Fibroblast of lung (primary cell): ENCODE measurements around the gene TIMM50.

ENCODE experiments used
- CTCF ChIP-seq, 2 donors: IDR thresholded peaks in 1 of 2; conservative IDR thresholded peaks in 1 of 2; 1 replicate in 1 of 2; 2 replicates in 1 of 2; pipeline ENCODE4 v1.5.1; 2011 to 2012; ENCODE audit warnings: low read length in 2 of 2, control low read depth in 1 of 2, inconsistent platforms in 1 of 2, low read depth in 1 of 2, mild to moderate bottlenecking in 1 of 2
- EZH2 ChIP-seq: IDR thresholded peaks from 2 replicates; pipeline ENCODE4 v1.5.1; 2012; ENCODE audit warnings: low read length, control low read depth, mild to moderate bottlenecking; ENCODE audit errors: missing control alignments

- TF ChIP-seq CTCF (conservative IDR thresholded peaks at IDR 0.05 in 1 of 2, IDR thresholded peaks at IDR 0.05 in 1 of 2; ENCODE audit: low read depth in 1 of 2, low read length in 2 of 2) = no peak
- no peak for TF ChIP-seq EZH2
These were observed 7.7 kb upstream of the TIMM50 start for GRCh38 chr19:39472746-39473442.
